ENCODE measurements around the gene FOXN3. TPM values are rescaled to one million over a fixed set of nuclear protein-coding genes. Genes with fewer than 3 reads are reported as not detected.

FOXN3 gene
- total RNA-seq, 1 donor from 2014 or later: 131 TPM

DNA sequence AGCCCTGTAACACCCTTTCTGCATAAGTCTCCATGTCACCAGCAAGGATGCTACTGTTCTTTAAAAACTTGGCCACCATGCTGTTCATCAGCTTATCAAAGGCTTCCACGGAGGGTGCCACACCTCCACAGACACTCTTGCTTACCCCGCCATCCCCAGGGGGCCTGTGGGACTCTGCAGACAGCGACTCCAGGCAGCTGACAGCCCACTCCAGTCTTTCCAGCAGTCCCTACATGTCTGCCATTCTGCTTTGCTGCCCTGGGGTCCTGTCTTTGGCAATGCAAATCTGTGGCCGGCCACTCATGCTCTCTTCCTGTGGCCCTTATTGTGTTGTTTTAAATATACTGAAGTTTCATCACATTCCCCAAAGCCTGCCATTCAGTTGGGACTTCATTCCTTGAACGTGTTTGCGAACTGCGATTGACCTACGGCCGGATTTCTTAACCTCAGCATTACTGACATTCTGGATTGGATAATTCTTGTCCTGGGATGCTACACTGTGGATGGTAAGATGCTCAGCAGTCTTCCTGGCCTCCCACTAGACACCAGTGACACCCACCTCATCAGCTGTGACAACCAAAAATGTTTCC, 125.6 kb downstream of the FOXN3 start:
- Mint-ChIP-seq H3K9me3 (no peaks in the 10 kb centered on the region), H3K36me3 (ENCODE audit: low read depth) (peaks cover 16% of the 10 kb centered on the region), H3K4me1 (ENCODE audit: low read depth) (peaks cover 52% of the 10 kb centered on the region), H3K27ac (peak overlapping the region; percentile 55), H3K4me3 (ENCODE audit: low read depth) (no peak overlapping the region), H3K27me3 (ENCODE audit: low read depth) (no peaks in the 10 kb centered on the region)
- intact Hi-C loops (cut with micrococcal nuclease): no loop called here
- no peak for DNase-seq (ENCODE audit: low spot score)

DNA sequence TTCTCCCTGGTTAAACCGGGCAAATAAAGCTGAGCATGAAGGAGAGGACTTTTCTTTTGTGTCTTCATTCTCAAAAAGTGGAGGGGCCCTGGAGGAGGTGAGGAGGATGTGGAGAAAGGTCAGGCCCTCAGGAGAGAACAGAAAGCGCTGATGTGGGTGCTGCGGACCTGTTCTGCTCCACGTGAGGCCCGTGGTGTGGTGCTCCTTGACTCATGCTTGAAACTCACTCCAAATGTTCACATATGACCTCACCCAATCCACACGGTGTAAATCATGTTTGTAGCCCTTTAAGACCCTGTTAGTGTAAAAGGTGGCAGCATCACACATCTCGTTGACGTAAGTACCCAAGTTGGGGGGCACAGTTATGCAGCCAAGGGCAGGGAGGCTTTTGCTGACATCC, 126.2 kb downstream of the FOXN3 start:
- Mint-ChIP-seq H3K36me3 (ENCODE audit: low read depth) (peaks cover 20% of the 10 kb centered on the region), H3K4me3 (ENCODE audit: low read depth) (no peak overlapping the region), H3K9me3 (no peaks in the 10 kb centered on the region), H3K27me3 (ENCODE audit: low read depth) (no peaks in the 10 kb centered on the region), H3K27ac (peak overlapping the region; percentile 55), H3K4me1 (ENCODE audit: low read depth) (peaks cover 57% of the 10 kb centered on the region)
- intact Hi-C loops (cut with micrococcal nuclease): no loop called here
- DNase-seq (ENCODE audit: low spot score): no peak

DNA sequence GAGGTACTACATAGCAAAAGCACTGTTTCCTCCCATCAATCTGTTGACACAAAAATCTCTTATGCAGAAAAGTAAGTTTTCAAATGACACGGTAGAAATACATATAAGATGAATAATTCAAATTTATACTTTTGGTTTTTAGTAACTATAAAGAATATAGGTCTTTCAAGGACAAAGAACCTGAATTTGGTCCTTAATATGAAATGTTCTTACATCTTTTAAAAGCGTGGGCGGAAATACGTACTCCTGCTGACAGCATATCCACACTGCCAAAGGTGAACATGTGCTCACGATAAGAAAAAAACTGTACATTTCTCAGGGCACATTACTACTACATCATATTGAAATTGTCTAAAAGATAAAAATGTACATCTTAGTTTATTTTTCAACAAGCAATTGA, 127.6 kb downstream of the FOXN3 start:
- intact Hi-C loops (cut with micrococcal nuclease): no loop called here
- Mint-ChIP-seq H3K36me3 (ENCODE audit: low read depth) (peaks cover 28% of the 10 kb centered on the region), H3K9me3 (no peaks in the 10 kb centered on the region), H3K4me1 (ENCODE audit: low read depth) (peaks cover 64% of the 10 kb centered on the region), H3K4me3 (ENCODE audit: low read depth) (no peak overlapping the region), H3K27me3 (ENCODE audit: low read depth) (no peaks in the 10 kb centered on the region), H3K27ac (no peak overlapping the region)
- DNase-seq (ENCODE audit: low spot score): no peak

DNA sequence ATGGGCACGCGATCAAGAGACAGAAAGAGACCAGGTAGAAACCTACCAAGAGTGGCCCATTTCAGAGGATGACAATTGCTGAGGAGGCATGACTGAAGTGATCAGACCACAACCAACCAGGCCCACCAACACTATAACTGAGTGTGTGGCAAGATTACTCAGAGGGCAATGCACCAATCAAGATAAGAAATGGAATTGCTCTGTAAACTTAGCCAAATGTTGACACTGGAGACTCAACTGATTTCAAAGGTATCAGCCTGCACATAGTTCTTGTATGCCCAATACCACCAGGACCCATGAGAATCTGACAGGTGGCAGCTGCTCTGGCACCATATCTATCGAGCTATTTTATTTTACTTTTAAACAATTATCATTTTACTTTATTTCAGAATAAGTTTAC, 128.9 kb downstream of the FOXN3 start:
- no peak for DNase-seq (ENCODE audit: low spot score)
- intact Hi-C loops (cut with micrococcal nuclease): no loop called here
- no peaks in the 10 kb centered on the region for H3K27me3 Mint-ChIP-seq (ENCODE audit: low read depth)
- no peak overlapping the region for H3K4me3 Mint-ChIP-seq (ENCODE audit: low read depth)
- peak overlapping the region; percentile 28 for H3K27ac Mint-ChIP-seq
- peaks cover 71% of the 10 kb centered on the region for H3K4me1 Mint-ChIP-seq (ENCODE audit: low read depth)
- H3K9me3 Mint-ChIP-seq: no peaks in the 10 kb centered on the region
- H3K36me3 Mint-ChIP-seq (ENCODE audit: low read depth): peaks cover 32% of the 10 kb centered on the region

DNA sequence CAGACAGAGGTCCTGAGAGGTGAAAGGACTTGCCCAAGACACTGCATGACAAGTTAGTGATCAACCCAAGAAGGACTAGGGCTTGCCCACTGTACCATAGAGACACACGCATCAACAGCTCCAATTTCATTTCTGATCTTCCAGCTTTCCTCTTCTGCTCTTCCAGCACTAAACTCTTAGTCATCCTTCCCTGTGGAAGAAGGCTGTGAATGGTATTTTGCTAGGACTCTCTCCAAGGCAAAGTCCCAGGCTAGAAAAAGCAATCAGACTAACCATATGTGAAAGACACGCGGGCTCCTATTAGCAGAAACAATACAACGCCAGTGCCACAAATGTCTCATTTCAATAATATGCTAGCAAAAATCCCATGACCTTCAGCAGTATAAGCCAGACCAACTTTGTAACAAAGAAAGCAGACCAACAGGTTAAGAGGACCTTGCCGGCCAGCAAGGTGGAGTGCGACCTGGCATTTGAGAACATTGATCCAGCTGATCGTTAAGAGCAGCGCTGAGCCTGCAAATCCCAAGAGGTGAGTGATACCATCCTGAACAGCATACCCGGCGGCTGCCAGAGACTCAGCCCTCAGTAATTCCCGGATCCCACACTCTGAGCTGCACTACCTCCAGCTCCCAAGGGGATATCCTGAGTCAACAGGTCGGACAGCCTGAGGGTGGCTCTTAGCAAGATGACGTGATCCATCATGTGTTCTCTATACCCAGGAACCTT, 132.5 kb downstream of the FOXN3 start:
- no peaks in the 10 kb centered on the region for H3K9me3 Mint-ChIP-seq
- peaks cover 57% of the 10 kb centered on the region for H3K36me3 Mint-ChIP-seq (ENCODE audit: low read depth)
- peak overlapping the region; percentile 72 for H3K27ac Mint-ChIP-seq
- H3K4me3 Mint-ChIP-seq (ENCODE audit: low read depth): no peak overlapping the region
- intact Hi-C loops (cut with micrococcal nuclease): no loop called here
- H3K4me1 Mint-ChIP-seq (ENCODE audit: low read depth): peaks cover 70% of the 10 kb centered on the region
- H3K27me3 Mint-ChIP-seq (ENCODE audit: low read depth): no peaks in the 10 kb centered on the region
- DNase-seq (ENCODE audit: low spot score): no peak

DNA sequence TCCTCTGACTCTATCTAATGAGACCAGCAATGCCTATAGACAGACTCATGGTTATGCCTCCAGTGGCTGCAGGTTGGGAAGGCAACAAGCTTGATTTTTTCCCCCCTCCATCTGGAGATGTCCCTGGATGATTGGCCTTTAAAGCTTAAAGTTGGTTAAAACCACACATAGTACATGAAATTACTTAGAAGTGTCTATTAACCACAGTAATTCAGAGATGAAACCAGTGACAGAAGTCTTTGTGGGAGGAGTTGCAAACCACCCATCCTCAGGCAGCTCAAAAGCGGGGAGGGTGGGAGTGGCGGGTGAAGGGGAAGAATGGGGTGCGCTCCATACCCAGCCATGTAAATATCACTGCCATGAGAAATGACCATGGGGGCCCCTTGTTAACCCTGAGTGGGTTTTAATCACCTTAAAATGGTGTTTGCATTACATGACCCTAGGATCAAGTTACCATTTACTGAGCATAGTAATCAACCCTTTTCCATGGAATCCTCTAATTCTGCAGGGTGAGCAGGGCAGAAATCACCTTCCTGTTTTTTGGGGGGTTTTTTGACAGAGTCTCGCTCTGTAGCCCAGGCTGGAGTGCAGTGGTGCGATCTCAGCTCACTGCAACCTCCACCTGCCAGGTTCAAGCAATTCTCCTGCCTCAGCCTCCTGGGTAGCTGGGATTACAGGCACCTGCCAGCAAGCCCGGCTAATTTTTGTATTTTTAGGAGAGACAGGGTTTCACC, 133.5 kb downstream of the FOXN3 start:
- Mint-ChIP-seq H3K4me3 (ENCODE audit: low read depth) (peak overlapping the region; percentile 7), H3K4me1 (ENCODE audit: low read depth) (peaks cover 80% of the 10 kb centered on the region), H3K36me3 (ENCODE audit: low read depth) (peaks cover 67% of the 10 kb centered on the region), H3K9me3 (no peaks in the 10 kb centered on the region), H3K27ac (peak overlapping the region; percentile 80), H3K27me3 (ENCODE audit: low read depth) (no peaks in the 10 kb centered on the region)
- DNase-seq (ENCODE audit: low spot score): no peak
- intact Hi-C loops (cut with micrococcal nuclease): no loop called here

DNA sequence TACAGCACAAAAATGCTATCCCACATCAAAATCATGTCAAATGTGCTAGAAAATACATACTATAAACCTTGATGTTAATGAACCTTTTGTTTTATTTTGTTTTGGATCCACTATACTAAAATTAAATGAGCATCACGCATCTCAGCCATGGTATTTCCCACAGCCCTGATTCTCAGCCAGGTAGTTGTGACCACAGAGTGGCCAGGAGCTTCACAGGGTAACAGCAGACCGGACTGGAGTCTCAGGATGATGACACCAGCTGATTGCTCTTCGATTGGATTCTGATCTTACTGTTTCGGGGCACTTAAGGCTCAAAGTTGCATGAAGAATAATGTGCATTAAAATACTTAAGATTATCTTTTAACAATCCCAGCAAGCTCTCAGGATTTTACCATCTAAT, 134.8 kb downstream of the FOXN3 start:
- intact Hi-C loops (cut with micrococcal nuclease): no loop called here
- Mint-ChIP-seq H3K4me3 (ENCODE audit: low read depth) (no peak overlapping the region), H3K36me3 (ENCODE audit: low read depth) (peaks cover 75% of the 10 kb centered on the region), H3K9me3 (no peaks in the 10 kb centered on the region), H3K27me3 (ENCODE audit: low read depth) (no peaks in the 10 kb centered on the region), H3K4me1 (ENCODE audit: low read depth) (peaks cover 86% of the 10 kb centered on the region), H3K27ac (peak overlapping the region; percentile 66)
- DNase-seq (ENCODE audit: low spot score): no peak

DNA sequence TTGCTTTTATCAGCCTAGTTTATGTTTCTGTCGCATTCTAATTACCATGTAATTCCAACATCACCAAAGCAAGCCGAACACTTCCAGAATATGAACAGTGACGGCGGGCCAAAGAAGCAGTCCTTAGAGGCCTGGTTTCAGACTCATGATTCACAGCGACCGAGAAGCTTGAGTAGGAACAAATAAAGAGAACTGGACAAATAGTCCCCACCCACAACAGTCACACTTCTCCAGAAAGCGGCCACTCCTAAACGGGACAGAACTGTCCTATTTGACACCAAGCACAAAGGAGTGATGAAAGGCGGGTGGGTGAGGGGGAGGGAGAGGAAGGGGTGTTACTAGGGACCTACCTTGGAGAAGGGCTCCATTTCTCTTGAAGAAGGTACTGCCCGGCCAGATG, 136.4 kb downstream of the FOXN3 start:
- H3K4me3 Mint-ChIP-seq (ENCODE audit: low read depth): no peak overlapping the region
- intact Hi-C loops (cut with micrococcal nuclease): no loop called here

DNA sequence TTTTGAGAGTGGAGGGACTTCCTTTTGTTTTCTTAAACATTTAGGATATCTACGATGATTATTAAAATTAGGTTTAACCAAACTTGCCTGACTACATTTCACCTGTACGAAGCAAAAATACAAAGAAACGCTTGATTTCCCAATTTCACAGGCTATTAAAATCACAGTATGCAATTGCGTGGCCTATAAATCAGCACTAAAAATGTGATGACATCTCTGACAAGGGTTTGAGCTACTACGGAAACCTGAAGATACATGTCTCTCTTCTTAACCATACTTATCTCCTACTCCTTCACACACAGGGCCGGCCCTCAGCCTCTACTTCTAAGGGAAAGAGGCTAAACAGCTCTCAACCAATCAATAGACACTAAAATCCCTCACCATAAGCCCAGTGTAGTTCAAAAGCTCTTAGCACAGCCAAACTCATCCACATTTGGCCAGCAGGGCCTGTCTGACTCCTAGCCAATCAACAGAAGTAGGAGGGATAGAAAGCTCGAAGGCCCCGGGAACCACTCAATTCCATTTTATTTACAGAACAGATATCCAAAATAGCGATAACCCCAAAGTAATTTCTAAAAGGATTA, 137.3 kb downstream of the FOXN3 start:
- H3K4me1 Mint-ChIP-seq (ENCODE audit: low read depth): peaks cover 91% of the 10 kb centered on the region
- H3K27ac Mint-ChIP-seq: peak overlapping the region; percentile 99
- DNase-seq (ENCODE audit: low spot score): no peak
- H3K9me3 Mint-ChIP-seq: no peaks in the 10 kb centered on the region
- no peak overlapping the region for H3K4me3 Mint-ChIP-seq (ENCODE audit: low read depth)
- intact Hi-C loops (cut with micrococcal nuclease): loop anchor here (5.0 to 10.0 kb wide), 3 partner anchors 57 to 363 kb away; no protein-coding TSS in a partner anchor
- H3K27me3 Mint-ChIP-seq (ENCODE audit: low read depth): no peaks in the 10 kb centered on the region
- H3K36me3 Mint-ChIP-seq (ENCODE audit: low read depth): peaks cover 79% of the 10 kb centered on the region

More for the DNA sequence above, 136.4 kb downstream of the FOXN3 start:
- no peak for DNase-seq (ENCODE audit: low spot score)
- no peak overlapping the region for H3K27ac Mint-ChIP-seq
- H3K4me1 Mint-ChIP-seq (ENCODE audit: low read depth): peaks cover 89% of the 10 kb centered on the region
- H3K36me3 Mint-ChIP-seq (ENCODE audit: low read depth): peaks cover 77% of the 10 kb centered on the region
- H3K9me3 Mint-ChIP-seq: no peaks in the 10 kb centered on the region
- H3K27me3 Mint-ChIP-seq (ENCODE audit: low read depth): no peaks in the 10 kb centered on the region

DNA sequence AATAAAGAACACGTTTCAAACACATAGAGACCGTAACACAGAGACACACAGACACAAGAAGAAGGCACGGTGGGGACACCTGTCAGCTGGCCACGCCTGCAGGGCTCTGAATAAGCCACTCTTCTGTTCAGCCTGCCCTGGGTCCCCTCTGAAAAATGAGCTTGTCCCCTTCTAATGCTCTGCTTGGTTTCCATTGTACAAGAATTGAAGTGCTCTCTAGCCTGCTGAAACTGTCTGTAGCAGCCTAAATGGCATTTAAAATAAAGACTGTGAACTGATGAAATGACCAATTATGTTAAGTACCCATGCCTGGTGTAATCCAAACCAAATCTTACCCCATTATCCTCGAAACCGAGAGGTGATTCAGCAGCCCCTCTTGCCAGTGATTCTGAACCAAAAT, 139.8 kb downstream of the FOXN3 start:
- H3K27me3 Mint-ChIP-seq (ENCODE audit: low read depth): no peaks in the 10 kb centered on the region
- intact Hi-C loops (cut with micrococcal nuclease): loop anchor here (2.0 to 10.0 kb wide), 7 partner anchors 28 to 474 kb away; no protein-coding TSS in a partner anchor

DNA sequence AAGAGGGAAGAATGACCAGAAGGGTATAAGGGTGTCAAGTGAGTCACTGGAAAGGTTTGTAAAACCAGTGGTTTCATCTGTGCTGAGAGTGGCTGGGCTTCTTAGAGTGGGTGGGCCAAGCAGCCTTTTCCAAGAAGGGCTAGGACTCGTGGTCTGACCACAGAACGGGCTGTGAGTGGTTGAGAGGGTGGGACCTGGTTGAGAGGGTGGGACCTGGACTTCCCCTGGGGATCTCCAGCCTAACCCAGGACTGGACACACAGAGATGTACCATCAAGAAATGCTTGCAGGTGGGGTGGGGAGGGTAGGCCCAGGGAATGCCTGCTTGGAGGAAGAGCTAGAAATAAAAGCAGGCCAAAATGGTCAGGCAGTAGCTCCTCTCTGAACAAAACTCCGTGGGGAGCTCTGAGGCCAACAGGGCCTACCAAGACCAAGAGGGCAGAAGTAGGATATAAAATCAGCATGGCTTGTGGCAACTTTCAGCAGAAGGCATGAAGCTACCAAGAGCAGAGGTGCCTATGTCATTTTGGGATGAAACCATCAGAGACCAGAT, 140.5 kb downstream of the FOXN3 start:
- peak; percentile 66 for DNase-seq (ENCODE audit: low spot score)
- Mint-ChIP-seq H3K4me1 (ENCODE audit: low read depth) (peaks cover 83% of the 10 kb centered on the region), H3K27me3 (ENCODE audit: low read depth) (no peaks in the 10 kb centered on the region), H3K27ac (peak overlapping the region; percentile 99), H3K9me3 (no peaks in the 10 kb centered on the region), H3K4me3 (ENCODE audit: low read depth) (peak overlapping the region; percentile 77), H3K36me3 (ENCODE audit: low read depth) (peaks cover 76% of the 10 kb centered on the region)
- intact Hi-C loops (cut with micrococcal nuclease): loop anchor here (1.0 to 10.0 kb wide), 9 partner anchors 28 to 474 kb away; no protein-coding TSS in a partner anchor

More for the DNA sequence above, 139.8 kb downstream of the FOXN3 start:
- H3K9me3 Mint-ChIP-seq: no peaks in the 10 kb centered on the region
- peaks cover 83% of the 10 kb centered on the region for H3K36me3 Mint-ChIP-seq (ENCODE audit: low read depth)
- H3K27ac Mint-ChIP-seq: peak overlapping the region; percentile 99
- peak overlapping the region; percentile 77 for H3K4me3 Mint-ChIP-seq (ENCODE audit: low read depth)
- H3K4me1 Mint-ChIP-seq (ENCODE audit: low read depth): peaks cover 87% of the 10 kb centered on the region
- no peak for DNase-seq (ENCODE audit: low spot score)

DNA sequence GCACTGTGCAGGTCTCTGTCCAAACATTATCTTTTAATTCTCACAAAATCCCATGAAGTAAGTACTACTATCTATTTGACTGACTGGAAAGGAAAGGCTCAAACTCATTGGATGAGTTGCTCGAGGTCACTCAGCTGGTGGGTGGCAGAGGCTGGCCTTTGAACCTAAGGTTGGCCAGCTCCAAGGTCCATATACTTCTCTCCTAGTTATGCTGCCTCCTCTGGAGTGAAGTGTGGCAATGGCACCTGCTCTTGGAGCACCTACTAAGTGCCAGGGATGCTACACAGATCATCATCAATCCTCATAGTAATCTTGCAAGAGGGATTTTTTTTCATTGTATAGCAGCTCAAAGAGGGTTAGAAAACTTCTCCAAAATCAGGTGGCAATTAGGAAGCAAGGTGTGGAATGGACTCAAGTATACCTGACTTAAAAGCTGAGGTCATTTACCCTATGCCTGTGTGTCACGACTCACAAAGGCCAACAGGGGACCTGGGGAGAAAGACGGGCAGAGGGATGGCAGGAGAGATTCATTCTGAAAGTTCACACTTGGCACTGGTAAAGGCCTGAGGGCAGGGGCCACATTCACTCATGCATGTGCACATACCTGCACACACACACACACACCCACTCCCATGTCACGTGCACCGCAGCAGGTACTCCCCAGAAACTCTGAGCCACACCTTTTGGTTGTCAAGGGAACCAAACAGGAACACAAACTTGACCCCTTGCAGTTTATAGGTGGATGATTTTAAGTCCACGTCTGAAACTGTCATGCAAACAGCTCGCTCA, 146.4 kb downstream of the FOXN3 start:
- Mint-ChIP-seq H3K27me3 (ENCODE audit: low read depth) (no peaks in the 10 kb centered on the region), H3K4me3 (ENCODE audit: low read depth) (no peak overlapping the region), H3K36me3 (ENCODE audit: low read depth) (peaks cover 47% of the 10 kb centered on the region), H3K4me1 (ENCODE audit: low read depth) (peaks cover 62% of the 10 kb centered on the region), H3K27ac (peak overlapping the region; percentile 14), H3K9me3 (no peaks in the 10 kb centered on the region)
- no peak for DNase-seq (ENCODE audit: low spot score)
- intact Hi-C loops (cut with micrococcal nuclease): loop anchor here (10.0 kb wide), 1 partner anchor 234 kb away; no protein-coding TSS in a partner anchor

All from activated T-helper 2 cell treated with anti-CD3 and anti-CD28 coated beads, Interferon-gamma antibody, Interleukin-2, Interleukin-4, amounts not matched to agents 10 μg/mL and 5 μg/mL and 100 μg/mL, durations not matched to agents 14 hours and 24 hours and 36 hours (primary cell).